ENCODE data around the gene VMO1. TPM values are rescaled to one million over a fixed set of nuclear protein-coding genes. Genes with fewer than 3 reads are reported as not detected.

VMO1 gene
- polyA plus RNA-seq, 1 of the 3 experiments (the other 2 are of a cell fraction): 1.3 TPM

DNA sequence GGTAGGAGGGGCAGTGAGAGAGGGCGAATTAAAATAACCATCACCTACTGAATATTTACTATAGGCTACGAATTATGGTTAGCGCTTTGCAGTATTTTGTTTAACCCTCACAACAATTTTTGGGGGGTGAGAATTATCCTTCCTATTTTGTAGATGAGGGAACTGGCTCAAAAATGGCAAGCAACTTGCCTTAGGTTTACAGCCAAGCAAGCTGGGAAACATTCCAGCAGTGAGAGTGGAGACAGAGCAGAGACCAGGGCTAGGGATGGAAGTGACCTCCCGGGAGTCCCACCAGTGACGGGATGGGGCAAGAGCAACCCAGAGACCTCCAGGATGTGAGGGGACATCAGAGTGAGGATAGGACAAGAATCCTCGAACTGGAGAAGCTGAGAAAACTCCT lies 352 bp upstream of the VMO1 start:
- H2AFZ ChIP-seq (ENCODE audit: low read depth): no peak overlapping the region
- DNase-seq: no peak
- H3K9me3 ChIP-seq: no peaks in the 10 kb centered on the region
- TF ChIP-seq FOXJ3 (CRISPR knock-in tag; IDR thresholded peaks at IDR 0.05) (no peak), JUND (IDR thresholded peaks at IDR 0.05) (no peak), EP300 (IDR thresholded peaks at IDR 0.05; ENCODE audit: borderline replicate concordance in 1 of 2, low read depth in 1 of 2, low read length in 1 of 2) (no peak), POLR2AphosphoS5 (IDR thresholded peaks at IDR 0.05; ENCODE audit: low read depth, low read length) (no peak), FOSL2 (IDR thresholded peaks at IDR 0.05; ENCODE audit: borderline replicate concordance, low read depth) (no peak), TCF12 (IDR thresholded peaks at IDR 0.05) (no peak), MXI1 (IDR thresholded peaks at IDR 0.05; ENCODE audit: low read depth, low read length) (no peak), YY1 (IDR thresholded peaks at IDR 0.05; ENCODE audit: low read depth) (no peak), RXRA (IDR thresholded peaks at IDR 0.05; ENCODE audit: borderline replicate concordance, low read depth) (no peak), MEF2A (IDR thresholded peaks at IDR 0.05; ENCODE audit: borderline replicate concordance, low read depth) (no peak), RFX5 (IDR thresholded peaks at IDR 0.05; ENCODE audit: low read length) (no peak), ELF1 (IDR thresholded peaks at IDR 0.05) (no peak), CHD2 (IDR thresholded peaks at IDR 0.05; ENCODE audit: low read length, partially characterized antibody) (no peak)
- TF ChIP-seq, protein P1, sequence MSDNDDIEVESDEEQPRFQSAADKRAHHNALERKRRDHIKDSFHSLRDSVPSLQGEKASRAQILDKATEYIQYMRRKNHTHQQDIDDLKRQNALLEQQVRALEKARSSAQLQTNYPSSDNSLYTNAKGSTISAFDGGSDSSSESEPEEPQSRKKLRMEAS (IDR thresholded peaks at IDR 0.05; ENCODE audit: low read depth): no peak
- TF ChIP-seq, protein P2, sequence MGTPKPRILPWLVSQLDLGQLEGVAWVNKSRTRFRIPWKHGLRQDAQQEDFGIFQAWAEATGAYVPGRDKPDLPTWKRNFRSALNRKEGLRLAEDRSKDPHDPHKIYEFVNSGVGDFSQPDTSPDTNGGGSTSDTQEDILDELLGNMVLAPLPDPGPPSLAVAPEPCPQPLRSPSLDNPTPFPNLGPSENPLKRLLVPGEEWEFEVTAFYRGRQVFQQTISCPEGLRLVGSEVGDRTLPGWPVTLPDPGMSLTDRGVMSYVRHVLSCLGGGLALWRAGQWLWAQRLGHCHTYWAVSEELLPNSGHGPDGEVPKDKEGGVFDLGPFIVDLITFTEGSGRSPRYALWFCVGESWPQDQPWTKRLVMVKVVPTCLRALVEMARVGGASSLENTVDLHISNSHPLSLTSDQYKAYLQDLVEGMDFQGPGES (IDR thresholded peaks at IDR 0.05; ENCODE audit: low read depth, low read length): no peak
- TF ChIP-seq, protein P3, sequence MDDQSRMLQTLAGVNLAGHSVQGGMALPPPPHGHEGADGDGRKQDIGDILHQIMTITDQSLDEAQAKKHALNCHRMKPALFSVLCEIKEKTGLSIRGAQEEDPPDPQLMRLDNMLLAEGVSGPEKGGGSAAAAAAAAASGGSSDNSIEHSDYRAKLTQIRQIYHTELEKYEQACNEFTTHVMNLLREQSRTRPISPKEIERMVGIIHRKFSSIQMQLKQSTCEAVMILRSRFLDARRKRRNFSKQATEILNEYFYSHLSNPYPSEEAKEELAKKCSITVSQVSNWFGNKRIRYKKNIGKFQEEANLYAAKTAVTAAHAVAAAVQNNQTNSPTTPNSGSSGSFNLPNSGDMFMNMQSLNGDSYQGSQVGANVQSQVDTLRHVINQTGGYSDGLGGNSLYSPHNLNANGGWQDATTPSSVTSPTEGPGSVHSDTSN (IDR thresholded peaks at IDR 0.05): no peak
- TF ChIP-seq, protein P4, sequence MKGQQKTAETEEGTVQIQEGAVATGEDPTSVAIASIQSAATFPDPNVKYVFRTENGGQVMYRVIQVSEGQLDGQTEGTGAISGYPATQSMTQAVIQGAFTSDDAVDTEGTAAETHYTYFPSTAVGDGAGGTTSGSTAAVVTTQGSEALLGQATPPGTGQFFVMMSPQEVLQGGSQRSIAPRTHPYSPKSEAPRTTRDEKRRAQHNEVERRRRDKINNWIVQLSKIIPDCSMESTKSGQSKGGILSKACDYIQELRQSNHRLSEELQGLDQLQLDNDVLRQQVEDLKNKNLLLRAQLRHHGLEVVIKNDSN (IDR thresholded peaks at IDR 0.05; ENCODE audit: borderline replicate concordance, low read depth): no peak
- ChIA-PET CTCF (interaction anchor here (0.7 to 10.5 kb wide), 18 partner anchors 9 to 220 kb away, joined by 3 to 235 read pairs (median 4); partner anchors contain the start of genes C17orf107, CHRNE, MED11 and TM4SF5), POLR2A (no interaction called here)
- no peaks in the 10 kb centered on the region for H3K9me2 ChIP-seq
- H3K27me3 ChIP-seq (ENCODE audit: insufficient read depth): peaks cover 28% of the 10 kb centered on the region; the same call in 1 of the 2 replicates
- 79% methylated on average over 6 of the region's 6 CpGs for WGBS (ENCODE audit: low lambda C conversion rate)
- no peak overlapping the region; the same call in 1 of the 2 replicates for H3K4me2 ChIP-seq
- H3F3A ChIP-seq (replicated peaks; ENCODE audit: insufficient read depth): peaks cover 5% of the 10 kb centered on the region
- H3K36me3 ChIP-seq (replicated peaks in 1 of 2; ENCODE audit: control insufficient read depth in 1 of 2, insufficient read depth in 2 of 2, low read length in 1 of 2): no peaks in the 10 kb centered on the region
- H3K4me3 ChIP-seq (ENCODE audit: low read depth in 2 of 2, low read length in 1 of 2): no peak overlapping the region
- no peak overlapping the region for H3K27ac ChIP-seq (ENCODE audit: low read depth in 2 of 2, low read length in 1 of 2)
- H3K4me1 ChIP-seq (ENCODE audit: control insufficient read depth in 1 of 2, insufficient read depth in 2 of 2, low read depth in 1 of 2, low read length in 1 of 2): peaks cover 8 to 19% of the 10 kb centered on the region in 2 experiments; a peak in 2 of 4 replicates
- H3K79me2 ChIP-seq (ENCODE audit: insufficient read depth): no peaks in the 10 kb centered on the region
- no peaks in the 10 kb centered on the region for H4K20me1 ChIP-seq (ENCODE audit: insufficient read depth)
- no peak overlapping the region for H3K9ac ChIP-seq

Data from SK-N-SH (cell line).